A204.1 (cell line): ENCODE results near the gene PGGT1B.
"Not testable (repeated sequence)": the region's sequence is repeated elsewhere in the genome, so short reads cannot be mapped to it uniquely, and the experiment has no call there.

Experiments
- FAIRE-seq: peaks from 2 replicates; lab custom pipeline; 2012; peaks lifted over from hg19 to GRCh38; lab: Jason Lieb, UNC

The PGGT1B gene

DNA sequence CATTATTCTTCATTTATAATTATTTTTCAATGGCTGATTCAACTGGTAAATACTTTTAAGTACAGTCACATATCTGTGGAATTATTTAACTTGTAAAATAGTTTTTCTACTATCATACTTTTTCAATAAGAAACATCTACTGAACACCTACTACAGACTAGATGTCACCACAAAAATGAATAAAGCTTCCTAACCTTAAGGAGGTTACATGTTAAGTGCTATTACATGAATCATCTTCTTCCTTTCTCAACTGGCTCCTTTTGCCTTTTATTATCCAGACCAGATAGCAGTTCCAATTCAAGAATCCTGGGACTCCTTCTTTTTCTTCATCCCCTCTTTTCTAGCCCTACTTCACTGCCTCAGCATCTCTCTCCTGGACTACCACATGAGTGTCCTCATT is 4.7 kb downstream of the PGGT1B start:
- FAIRE-seq = no peak

DNA sequence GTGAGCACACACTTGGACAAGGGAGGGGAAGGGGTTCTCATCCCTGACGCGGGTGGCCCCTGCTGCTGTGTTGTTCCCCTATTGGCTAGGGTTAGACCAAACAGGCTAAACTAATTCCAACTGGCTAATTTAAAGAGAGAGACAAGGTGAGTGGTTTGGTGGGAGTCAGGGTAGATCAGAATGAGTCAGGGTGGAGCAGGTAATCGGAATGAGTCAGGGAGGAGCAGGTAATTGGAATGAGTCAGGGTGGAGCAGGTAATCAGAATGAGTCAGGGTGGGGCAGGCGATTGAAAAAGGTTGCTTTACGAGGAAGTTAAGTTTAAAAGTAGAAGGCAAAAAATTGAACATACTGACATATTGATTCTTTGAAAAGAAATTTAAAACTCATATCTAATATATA is 13.3 kb downstream of the PGGT1B start:
- not testable (repeated sequence) for FAIRE-seq

DNA sequence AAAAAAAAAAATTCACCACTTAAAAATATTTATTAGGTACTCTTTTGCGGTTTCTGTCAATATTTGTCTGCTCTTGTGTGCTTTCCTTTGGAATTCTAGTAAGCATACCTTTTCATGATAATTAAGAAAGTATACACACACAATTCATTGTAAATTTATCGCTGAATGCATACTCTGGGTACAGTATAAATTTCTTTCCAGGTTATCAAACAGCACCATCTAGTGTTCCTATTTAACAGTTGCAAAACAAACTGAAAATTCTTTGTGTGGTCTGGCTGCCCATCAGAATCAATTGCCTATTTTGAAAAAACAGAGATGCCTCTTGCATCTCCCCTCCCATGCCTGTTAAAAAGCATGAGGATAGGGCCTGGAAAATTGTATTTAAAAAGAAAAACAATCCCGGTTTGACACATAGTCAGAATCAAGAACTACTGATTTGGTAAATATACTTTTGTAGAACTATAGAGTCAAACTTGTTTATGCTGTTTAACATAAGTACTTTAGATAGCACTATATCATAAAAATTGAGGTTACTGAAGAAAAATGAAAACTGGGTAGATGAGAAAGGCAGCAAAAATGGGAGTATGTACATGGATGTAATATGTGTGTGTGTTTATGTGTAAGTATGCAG is 16.2 kb downstream of the PGGT1B start:
- peak; percentile 90 for FAIRE-seq

DNA sequence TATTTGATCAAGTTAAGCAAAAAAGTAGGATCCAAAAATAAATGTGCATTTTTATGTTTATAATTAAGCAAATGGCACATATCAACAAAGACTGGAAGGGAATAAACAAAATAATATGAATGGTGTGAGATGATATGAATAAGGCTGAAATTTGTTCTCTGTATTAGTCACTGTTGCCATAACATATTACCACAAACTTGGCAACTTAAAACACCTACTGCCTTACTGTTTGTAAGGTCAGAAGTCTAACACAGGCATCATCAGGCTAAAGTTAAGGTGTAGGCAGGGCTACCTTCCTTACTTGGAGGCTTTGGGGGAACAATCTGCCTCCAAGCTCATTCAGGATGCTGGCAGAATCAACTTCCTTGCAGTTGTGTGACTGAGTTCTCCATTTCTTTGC is 19.3 kb downstream of the PGGT1B start:
- no peak for FAIRE-seq

DNA sequence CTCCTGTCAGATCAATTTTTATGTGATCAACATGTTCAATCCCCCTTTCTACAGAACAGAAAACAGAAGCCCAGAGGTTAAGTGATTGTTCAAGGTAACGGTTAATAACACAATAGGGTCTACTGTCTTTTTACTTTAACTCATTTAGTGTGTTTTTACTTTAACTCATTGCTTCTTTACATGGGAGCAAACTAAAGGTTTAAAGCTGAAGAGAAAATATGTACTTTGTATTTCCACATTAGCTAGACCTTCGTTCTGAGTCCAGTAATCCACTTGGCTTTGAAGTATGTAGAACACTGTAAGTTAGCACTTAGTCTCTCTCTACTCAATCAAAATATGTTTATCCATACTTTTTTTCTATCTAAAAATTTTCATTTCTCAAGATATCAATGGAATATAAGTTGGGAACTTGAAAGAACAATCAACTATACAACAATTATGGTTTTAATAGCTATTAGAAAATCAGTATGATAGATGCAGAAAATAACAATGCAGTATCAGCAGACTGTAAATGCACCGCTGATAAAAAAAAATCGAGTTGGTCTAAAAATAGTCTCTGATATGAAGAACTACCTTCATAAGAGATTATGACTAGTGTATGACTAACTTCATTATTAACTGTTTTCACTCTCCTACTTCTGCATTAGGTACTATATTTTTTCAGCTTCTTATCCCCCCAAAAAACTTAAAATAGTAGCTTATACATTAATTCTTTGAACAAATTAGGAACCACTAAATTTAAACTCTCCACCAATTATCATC is 20.6 kb downstream of the PGGT1B start:
- FAIRE-seq = no peak

DNA sequence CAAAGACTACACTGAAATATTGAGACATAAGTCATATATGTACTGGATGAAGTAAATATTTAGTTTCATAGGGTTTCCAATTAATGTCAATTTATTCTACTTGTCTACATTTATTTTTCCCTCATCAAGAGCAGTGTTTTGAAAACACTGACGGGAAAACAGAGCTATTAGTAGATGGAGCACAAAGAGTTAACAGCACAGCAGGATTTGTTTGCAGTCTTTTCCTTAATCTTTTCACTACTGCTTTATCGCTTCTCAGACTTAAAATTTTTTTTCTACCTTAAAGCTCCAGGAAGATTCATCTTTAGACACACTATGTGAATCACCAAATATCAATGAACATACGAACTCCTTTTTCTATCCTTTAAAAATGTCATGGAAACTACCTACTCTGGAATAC is 25.6 kb downstream of the PGGT1B start:
- no peak for FAIRE-seq

DNA sequence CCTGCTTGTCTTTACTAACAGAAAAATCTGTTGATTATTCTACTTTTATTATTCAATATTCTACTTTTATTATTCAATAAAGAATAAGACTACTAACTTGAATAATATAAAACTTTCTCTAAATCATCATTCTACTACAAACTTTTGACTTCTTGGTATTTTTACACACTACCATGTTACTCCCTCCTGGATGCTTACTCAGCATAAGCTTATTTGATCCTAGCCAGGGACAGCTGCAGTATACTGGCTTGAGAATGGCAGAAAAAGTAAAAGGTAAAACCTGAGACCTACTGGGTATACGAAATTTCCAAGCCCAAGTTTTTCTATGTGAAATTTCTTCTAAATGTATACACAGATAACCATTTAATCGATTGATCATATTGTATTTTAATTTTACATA is 26.1 kb downstream of the PGGT1B start:
- FAIRE-seq = no peak

DNA sequence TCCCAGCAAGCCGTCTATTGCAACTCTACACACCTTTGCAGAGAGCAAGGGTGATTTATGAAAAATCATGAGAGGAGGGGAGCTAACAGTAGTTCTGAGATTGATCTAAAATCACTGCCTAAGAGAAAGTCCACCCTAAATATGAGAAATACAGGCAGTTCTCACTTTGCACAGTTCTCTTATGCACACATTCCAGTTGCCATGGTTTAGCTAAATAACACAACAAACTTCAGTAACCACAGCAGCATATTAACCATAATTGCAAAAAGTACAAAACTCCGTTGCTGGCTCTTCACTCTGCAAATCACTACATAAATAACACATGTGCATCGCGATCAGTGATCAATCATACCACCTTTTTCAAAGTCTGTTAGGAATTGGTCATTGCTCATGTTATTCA is 31.1 kb downstream of the PGGT1B start:
- no peak for FAIRE-seq

DNA sequence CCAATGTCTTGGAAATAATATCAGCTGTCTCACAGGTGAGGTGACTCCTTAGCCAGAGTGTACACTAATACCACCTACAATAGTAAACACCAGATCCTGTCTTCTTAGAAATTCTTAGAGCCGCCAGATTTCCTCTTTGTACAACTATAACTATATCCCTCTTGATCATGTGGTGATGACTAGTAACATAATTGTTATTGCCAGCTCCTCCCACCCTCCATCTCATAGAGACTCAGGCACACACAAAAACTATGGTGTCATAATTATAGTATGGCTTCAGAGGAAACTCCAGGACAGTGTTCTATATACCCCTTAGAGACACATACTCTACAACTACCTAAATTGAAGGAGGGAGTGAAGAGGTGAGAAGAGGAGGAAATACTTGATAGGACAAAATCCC is 33.1 kb downstream of the PGGT1B start:
- FAIRE-seq = no peak

DNA sequence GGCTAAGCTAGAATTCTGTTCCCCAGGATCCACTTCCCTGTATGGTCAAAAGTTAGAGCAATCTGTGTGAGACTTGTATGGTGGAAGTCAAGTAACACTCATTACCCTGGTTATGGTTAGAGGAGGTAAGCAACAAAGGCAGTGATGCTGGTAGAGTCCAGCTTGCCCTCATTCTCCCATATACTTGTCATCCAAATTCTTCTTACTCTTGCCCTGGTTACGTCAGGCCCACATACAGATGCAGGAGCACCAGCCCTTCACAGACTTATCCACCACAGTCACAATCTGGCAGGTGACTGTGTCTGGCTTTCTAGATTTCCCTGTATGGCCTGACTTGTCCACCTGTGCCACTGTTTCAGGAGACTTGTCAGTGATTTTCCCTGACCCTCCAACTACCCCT is 35.4 kb downstream of the PGGT1B start:
- no peak for FAIRE-seq

DNA sequence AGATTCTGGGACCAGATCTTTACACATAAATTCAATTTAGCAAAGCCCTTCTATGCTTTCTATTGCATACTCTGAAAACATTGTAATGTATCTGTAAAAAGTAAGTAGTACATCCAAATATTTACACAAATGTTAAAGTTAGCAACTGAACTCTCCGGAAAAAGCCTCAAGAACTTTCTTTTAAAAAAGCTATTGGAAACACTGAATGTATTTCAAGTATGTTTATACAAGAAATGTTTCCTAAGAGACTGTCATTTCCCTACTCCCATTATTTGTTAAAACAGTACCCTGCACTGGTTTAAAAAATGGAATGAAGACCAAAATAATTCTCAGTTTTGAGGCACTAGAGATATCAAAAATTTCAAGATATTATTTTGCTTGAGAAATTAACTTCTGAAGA is 48.1 kb downstream of the PGGT1B start:
- no peak for FAIRE-seq

DNA sequence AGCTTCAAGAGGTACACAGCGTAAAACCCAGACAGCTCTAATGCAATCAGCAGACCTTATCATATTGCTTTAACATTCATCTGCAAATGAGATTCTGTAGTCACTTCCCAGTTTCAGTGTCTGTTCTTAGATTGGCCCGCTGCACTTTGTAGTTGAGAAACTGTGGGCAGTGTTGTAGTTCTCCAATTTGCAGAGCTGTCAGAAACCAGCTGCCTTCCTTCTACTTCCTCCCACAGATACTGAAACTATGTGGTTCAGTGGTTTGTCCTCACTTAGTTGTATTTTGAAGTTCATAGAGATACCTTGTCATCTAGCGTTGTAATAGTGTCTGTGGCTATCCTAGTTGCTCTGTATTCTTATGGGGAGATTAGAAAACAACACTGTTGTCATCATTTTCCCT is 53.4 kb downstream of the PGGT1B start:
- no peak for FAIRE-seq

DNA sequence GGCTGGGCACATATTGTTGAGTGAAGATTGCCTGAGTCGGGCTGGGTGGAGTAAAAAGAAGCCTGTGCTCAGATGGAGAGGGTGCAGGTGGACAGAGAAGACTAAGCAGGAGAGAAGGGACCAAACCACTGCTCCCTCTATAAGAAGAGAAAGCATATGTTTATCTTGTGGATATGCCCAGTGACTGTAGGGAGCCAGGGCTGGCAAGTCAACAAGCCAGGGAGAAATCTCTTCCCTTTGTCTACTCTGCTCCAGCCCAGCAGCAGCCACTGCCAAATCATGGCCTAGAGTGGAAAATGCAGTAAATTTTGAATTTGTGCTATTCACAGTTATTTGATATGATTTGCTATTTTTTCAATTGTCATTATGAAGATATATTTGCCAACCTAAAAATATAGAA is 59.7 kb downstream of the PGGT1B start:
- no peak for FAIRE-seq

DNA sequence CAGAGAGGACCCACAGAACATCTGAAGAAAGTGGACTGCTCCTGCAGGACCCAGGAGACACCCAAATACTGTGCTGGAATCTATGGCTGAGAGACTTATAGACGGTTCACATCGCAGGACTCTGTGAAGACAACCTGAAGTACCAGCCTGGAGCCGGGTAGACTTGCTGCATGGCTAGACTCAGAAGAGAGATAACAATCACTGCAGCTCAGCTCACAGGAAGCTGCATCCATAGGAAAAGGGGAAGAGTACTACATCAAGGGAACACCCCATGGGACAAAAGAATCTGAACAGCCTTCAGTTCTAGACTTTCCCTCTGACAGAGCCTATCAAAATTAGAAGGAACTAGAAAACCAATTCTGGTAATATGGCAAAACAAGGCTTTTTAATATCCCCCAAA is 66.5 kb downstream of the PGGT1B start:
- no peak for FAIRE-seq

DNA sequence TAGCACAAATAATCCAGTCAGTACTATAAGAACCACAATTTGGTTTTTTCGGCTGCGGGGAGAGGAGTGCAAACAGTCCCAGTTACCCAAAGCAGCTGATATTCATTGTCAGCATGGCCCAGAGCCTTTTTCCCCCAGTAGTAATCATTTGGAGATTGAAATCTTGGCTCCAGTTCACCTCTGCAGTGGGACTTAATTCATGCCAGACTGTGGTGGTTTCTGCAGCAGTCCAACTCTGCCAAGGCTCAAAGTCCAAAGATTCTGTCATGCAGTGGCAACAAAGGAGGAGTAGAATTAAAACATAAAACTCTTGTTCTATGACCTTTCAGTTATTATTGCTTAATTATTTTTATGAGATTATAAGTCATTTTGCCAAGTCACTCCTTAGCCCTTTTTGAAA is 68.0 kb downstream of the PGGT1B start:
- no peak for FAIRE-seq

DNA sequence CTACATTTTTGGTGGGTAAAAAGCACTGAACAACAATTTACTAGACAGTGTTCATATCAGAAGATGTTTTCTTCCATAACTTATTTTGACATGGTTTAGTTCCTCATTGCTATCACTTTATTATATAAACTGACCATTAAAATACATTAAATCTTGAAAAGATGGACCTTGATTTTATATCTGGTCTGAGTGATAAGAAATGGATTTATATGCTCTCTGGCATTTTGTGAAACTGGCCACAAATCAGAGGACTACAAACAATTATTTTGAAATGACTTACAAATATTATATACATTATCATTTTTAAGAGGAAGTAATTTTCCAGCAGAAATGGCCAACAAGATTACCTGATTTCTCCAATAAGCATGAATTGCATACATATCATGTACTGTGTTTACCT is 69.4 kb downstream of the PGGT1B start:
- no peak for FAIRE-seq

DNA sequence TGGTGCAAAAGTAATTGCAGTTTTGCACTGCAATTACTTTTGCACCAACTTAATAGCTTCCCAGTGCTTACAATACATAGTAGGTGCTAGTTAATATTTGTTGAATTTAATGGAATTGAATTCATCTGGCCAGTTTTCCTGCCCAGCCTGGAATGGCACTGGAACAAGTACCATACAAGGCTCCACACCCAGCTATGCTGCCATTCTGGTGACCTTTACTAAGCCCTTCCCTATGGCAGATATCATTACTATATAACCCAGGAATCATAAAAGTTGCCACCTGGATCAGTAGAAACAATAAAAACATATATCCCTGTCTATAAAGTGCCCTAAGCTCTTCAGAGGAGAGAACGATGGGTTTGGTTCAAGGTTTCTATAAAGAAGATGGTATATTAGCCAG is 70.6 kb downstream of the PGGT1B start:
- no peak for FAIRE-seq

DNA sequence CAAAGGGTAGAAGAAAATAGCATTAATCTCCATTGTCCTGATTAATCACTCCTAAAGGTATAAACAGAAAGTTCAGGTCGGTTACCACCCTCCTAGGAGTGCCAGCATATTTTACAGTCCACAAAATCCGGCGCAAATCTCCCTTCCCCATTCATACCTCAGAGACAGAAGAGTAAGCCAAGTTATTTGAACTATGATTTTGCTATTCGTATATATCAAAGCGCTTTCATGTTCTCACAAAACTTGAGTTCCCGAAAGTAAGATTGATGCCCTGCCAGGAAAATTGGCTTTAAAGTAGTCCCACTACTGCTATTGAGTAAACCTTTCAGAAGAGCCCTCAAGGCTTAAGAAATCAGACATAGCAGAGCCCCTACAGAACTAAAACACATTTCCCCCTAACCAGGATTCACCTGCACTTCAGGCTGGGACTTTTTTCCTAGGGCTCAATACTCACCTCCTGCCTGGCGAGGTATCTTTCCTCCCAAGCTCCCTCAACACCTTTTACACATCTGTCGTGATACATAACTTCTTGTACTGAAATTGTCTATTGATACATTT is 71.1 kb downstream of the PGGT1B start:
- FAIRE-seq = no peak

DNA sequence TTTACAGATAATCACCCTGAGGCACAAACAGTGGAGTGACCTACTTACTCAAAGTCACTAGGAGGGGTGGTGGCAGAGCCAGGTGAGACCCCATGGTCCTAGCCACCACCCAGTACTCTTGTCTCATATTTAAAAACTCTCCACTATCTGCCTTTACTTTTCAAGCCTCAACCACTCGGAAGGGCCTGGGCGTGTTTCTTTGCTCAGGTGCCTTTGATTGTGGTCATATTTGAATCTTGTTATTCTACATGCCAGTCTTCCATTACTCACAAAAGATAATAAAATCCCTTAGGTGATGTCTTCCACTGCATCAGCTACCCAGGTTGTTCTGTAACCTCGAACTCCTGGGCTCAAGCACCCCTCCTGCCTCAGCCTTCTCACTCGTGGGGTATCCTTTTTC is 72.3 kb downstream of the PGGT1B start:
- no peak for FAIRE-seq

DNA sequence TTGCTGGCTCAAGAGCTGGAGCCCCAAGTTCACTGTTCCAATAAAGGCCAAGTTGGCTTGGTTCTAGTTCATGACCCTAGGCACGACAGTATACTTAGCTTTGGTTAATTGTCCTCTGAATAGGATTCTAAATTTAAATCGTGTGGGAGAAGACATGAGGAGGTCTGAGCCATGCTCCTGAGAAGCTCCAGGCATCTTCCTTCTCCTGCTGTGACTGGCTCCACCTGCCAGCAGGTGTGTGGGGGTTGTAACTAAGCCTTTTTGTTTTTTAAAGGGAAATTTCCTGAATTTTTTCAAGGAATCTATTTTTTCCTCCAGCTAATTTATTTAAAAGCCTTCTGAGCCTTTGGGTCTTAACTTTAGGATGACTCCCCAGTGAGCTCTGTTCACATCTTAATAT is 72.8 kb downstream of the PGGT1B start:
- no peak for FAIRE-seq

DNA sequence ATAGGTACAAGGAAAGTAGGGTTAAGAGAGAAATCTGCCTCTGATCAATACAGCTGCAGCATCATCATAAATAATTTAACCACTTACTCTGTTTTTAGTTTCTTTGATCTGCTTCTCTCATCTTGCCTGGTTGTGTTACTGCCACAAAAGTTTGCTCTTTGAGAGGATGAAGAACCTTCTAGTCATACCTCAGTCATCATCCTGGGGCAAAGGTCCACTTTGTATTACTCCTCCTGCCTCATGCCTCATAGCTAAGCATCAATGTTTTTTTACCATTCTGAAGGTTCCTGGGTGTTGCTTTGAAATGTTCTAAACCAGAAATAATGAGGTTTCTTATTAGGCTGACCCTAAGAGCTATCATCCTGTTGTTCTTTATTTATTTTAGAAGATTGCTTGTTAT is 75.9 kb downstream of the PGGT1B start:
- no peak for FAIRE-seq

DNA sequence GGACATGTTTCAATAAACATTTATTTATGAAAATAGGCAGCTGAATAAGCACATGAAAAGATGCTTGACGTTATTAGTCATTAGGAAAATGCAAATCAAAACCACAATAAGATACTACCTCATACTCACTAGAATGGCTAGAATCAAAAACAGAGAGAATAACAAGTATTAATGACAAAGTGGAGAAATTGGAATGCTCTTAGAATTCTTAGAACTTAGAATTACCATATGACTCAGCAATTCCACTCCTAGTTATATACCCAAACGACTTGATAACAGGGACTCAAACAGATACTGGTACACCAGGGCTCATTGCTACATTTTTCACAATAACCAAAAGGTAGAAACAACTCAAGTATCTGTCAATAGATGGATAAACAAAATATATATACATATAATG is 77.9 kb downstream of the PGGT1B start:
- no peak for FAIRE-seq

DNA sequence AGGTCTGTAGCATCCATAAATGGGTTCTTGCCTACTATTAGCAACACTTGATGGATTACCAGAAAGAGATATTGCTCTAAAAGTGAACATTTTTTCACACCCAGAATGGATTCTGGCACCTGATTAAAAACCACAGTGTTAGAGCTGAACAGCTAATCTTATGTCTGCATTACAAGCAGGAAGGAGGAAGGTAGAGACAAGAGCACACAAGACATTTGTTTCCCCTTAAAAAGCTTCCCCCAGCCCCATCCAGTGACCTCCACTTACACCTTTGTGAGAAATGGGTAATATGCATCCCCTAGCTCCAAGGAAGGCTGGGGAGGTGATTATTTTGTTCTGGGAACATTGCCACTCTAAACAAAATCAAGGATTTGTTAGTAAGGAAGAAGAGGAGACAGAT is 80.9 kb downstream of the PGGT1B start:
- no peak for FAIRE-seq

DNA sequence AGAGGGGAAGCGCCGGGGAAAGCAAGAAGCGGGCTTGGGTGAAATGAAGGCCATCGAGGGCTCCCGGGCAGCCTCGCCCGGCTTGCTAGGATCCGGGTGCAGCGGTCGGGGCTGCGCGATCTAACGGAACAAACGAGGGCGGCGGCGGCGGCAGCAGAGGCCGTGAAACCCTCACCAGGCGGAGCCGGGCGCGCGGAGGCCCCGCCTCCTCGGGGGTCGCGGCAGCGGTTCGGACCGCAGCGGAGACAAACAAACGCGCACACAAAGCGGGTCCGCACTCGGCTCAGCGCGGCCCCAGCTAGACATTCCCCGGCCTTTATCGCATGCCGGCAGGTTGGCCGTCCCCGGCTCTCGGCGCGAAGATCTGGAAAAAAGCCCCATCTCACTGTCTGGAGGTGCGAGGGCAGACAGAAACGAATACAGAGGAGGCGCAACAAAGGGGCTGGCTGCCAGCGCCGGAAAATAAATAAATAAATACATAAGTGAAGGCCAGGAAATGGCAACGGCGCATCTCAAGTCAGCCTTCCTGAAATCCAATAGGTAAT is 82.4 kb downstream of the PGGT1B start:
- FAIRE-seq = no peak
